Measurements from ENCODE around the gene APOA5. TPM values are rescaled to one million over a fixed set of nuclear protein-coding genes. Genes with fewer than 3 reads are reported as not detected.
A peak's percentile ranks its signal among the peaks of the same experiment; 100 is the strongest.

Gene APOA5
- total and polyA plus RNA-seq, 2 of the 13 experiments (the other 11 are each of a cell fraction or from before 2014, with no cell fraction given) = 44.0 to 49.1 TPM

DNA sequence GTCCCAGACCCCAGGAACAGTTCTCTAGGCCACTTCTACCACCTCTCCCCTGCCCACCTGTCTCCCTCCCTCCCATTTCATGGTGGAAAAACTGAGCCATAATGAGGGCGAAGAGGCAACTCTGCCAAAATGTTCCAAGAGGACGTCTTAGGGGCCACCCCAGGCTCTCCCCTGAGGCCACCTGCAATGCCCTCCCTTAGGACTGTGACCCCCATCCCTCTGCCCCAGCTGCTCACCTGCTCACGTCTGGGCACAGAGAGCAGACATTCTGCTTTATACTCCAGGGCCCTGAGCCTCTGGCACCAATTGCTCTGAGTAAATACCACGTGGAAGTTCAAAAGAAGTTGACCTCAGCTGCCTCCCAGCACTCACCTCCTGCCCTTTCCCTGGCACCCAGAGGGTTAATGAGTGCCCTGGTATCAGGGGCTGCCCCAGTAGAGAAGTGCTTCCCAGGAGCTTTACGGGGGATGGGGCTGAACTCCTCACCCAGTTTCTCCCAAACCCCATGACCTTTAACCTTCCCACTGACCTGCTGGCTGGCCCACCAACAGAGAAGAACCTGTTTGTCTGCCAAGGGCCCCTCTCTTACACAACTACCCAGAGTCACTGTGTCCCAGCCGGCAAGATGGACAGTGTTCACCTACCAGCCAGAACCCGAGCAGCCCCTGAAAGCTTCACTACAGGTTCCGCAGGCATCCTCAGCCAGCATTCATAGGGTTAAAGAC, 627 bp upstream of the APOA5 start (continued):
- no peak for TF ChIP-seq GPN1 (CRISPR knock-in tag; IDR thresholded peaks at IDR 0.05; ENCODE audit: borderline replicate concordance)
- no peak for TF ChIP-seq ZBTB7A (CRISPR knock-in tag; IDR thresholded peaks at IDR 0.05)
- no peak for TF ChIP-seq KLF13 (CRISPR knock-in tag; IDR thresholded peaks at IDR 0.05)
- TF ChIP-seq ZNF121 (CRISPR knock-in tag; IDR thresholded peaks at IDR 0.05) = no peak
- TF ChIP-seq NFKBIZ (CRISPR knock-in tag; IDR thresholded peaks at IDR 0.05) = no peak
- TF ChIP-seq ZNF557 (CRISPR knock-in tag; IDR thresholded peaks at IDR 0.05) = no peak
- no peak for TF ChIP-seq ZNF672 (CRISPR knock-in tag; IDR thresholded peaks at IDR 0.05)
- no peak; the same call in 1 of the 2 replicates for TF ChIP-seq SUZ12 (IDR thresholded peaks at IDR 0.05; ENCODE audit: low read depth, low read length)
- TF ChIP-seq SP5 (CRISPR knock-in tag; IDR thresholded peaks at IDR 0.05; ENCODE audit: borderline replicate concordance, low read depth) = 0 out of 2 replicates have a peak, but pooled peaks have one; percentile 42
- TF ChIP-seq BRF2 (CRISPR knock-in tag; IDR thresholded peaks at IDR 0.05) = no peak
- TF ChIP-seq ZNF724P (CRISPR knock-in tag; IDR thresholded peaks at IDR 0.05; ENCODE audit: borderline replicate concordance) = no peak
- TF ChIP-seq MLXIP (CRISPR knock-in tag; IDR thresholded peaks at IDR 0.05; ENCODE audit: borderline replicate concordance) = no peak
- no peak for TF ChIP-seq RORA (CRISPR knock-in tag; IDR thresholded peaks at IDR 0.05)
- peak; percentile 41; the same call in 1 of the 2 replicates for TF ChIP-seq IKZF5 (CRISPR knock-in tag; IDR thresholded peaks at IDR 0.05)
- TF ChIP-seq KLF9 (CRISPR knock-in tag; IDR thresholded peaks at IDR 0.05; ENCODE audit: low read depth) = no peak
- TF ChIP-seq ZNF777 (CRISPR knock-in tag; IDR thresholded peaks at IDR 0.05) = no peak
- TF ChIP-seq, protein P1, sequence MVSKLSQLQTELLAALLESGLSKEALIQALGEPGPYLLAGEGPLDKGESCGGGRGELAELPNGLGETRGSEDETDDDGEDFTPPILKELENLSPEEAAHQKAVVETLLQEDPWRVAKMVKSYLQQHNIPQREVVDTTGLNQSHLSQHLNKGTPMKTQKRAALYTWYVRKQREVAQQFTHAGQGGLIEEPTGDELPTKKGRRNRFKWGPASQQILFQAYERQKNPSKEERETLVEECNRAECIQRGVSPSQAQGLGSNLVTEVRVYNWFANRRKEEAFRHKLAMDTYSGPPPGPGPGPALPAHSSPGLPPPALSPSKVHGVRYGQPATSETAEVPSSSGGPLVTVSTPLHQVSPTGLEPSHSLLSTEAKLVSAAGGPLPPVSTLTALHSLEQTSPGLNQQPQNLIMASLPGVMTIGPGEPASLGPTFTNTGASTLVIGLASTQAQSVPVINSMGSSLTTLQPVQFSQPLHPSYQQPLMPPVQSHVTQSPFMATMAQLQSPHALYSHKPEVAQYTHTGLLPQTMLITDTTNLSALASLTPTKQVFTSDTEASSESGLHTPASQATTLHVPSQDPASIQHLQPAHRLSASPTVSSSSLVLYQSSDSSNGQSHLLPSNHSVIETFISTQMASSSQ (IDR thresholded peaks at IDR 0.05; ENCODE audit: low read depth) = peak; percentile 40; the same call in 1 of the 2 replicates
- TF ChIP-seq, protein P1 (CRISPR knock-in tag; IDR thresholded peaks at IDR 0.05; ENCODE audit: borderline replicate concordance) = 0 out of 2 replicates have a peak, but pooled peaks have one; percentile 42
- no peak for TF ChIP-seq ZNF136 (CRISPR knock-in tag; IDR thresholded peaks at IDR 0.05; ENCODE audit: low read depth)
- TF ChIP-seq ZNF772 (CRISPR knock-in tag; IDR thresholded peaks at IDR 0.05) = peak; percentile 88
- peak; percentile 94 for TF ChIP-seq NR2C2 (CRISPR knock-in tag; IDR thresholded peaks at IDR 0.05; ENCODE audit: borderline replicate concordance)
- no peak for TF ChIP-seq ARNT (IDR thresholded peaks at IDR 0.05)

All from HepG2 (cell line).